ENCODE data around the gene SCFD1. TPM values are rescaled to one million over a fixed set of nuclear protein-coding genes. Genes with fewer than 3 reads are reported as not detected.

Gene SCFD1
- total and polyA plus RNA-seq, 10 of the 15 experiments (the other 5 are each of a cell fraction or from before 2014, with no cell fraction given), result 61.5 to 98.4 (median 82.5) TPM

DNA sequence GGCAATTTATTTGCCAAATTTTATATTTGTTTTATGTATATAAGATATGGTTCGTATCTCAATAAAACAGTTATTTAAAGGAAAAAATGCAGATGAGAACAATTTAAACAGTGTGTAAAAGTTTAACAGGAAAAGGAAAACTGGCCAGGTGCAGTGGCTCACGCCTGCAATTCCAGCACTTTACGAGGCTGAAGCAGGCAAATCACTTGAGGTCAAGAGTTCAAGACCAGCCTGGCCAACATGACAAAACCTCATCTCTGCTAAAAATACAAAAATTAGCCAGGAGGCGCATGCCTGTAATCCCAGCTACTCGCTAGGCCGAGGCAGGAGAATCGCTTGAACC is 40.9 kb upstream of the SCFD1 start:
- Histone ChIP-seq H2AFZ (ENCODE audit: control insufficient read depth, low read depth, low read length) (no peak overlapping the region), H3K9ac (ENCODE audit: control insufficient read depth, insufficient read depth, low read length) (no peak overlapping the region), H3K4me1 (ENCODE audit: control insufficient read depth, insufficient read depth, low read length) (no peaks in the 10 kb centered on the region), H3K36me3 (ENCODE audit: control insufficient read depth in 2 of 2, insufficient read depth in 2 of 2, low read length in 1 of 2) (peaks cover 3% of the 10 kb centered on the region in 2 experiments; a peak in 3 of 4 replicates), H3K9me3 (replicated peaks; ENCODE audit: control insufficient read depth, insufficient read depth, low read length) (peaks cover 16% of the 10 kb centered on the region; the same call in 2 of the 3 replicates), H3K4me2 (ENCODE audit: control insufficient read depth, insufficient read depth) (no peak overlapping the region), H4K20me1 (ENCODE audit: control insufficient read depth, insufficient read depth) (no peaks in the 10 kb centered on the region), H3K27me3 (replicated peaks in 1 of 2; ENCODE audit: control insufficient read depth in 2 of 2, insufficient read depth in 2 of 2, low read length in 1 of 2) (no peaks in the 10 kb centered on the region), H3K4me3 (no peak overlapping the region), H3K79me2 (ENCODE audit: control insufficient read depth, insufficient read depth, low read length) (peaks cover 57% of the 10 kb centered on the region), H3K27ac (ENCODE audit: control insufficient read depth, insufficient read depth) (no peak overlapping the region)
- WGBS (ENCODE audit: insufficient coverage, insufficient replicate concordance, low lambda C conversion rate, missing lambda C conversion rate), result 95% methylated on average over 7 of the region's 7 CpGs
- FAIRE-seq, result no peak
- no peak for ATAC-seq
- no TSS peak for BruUV-seq (replicated peaks)
- ChIA-PET RAD21 (ENCODE audit: unreplicated experiment) (no interaction called here), CTCF (no interaction called here), SMC1A (ENCODE audit: uncharacterized antibody, unreplicated experiment) (interaction anchor here (0.6 kb wide), 1 partner anchor 694 kb away, joined by 3 read pairs; no protein-coding TSS in a partner anchor), POLR2A (no interaction called here)
- no peak for TF ChIP-seq NR2F1 (conservative IDR thresholded peaks at IDR 0.05)
- TF ChIP-seq KAT2A (conservative IDR thresholded peaks at IDR 0.05; ENCODE audit: control insufficient read depth, low read depth, low read length), result no peak
- no peak for TF ChIP-seq RCOR1 (conservative IDR thresholded peaks at IDR 0.05; ENCODE audit: low read depth, low read length)
- TF ChIP-seq SMAD5 (IDR thresholded peaks at IDR 0.05; ENCODE audit: low read depth), result no peak
- TF ChIP-seq POLR2A (IDR thresholded peaks at IDR 0.05; ENCODE audit: low read depth, low read length), result no peak
- no peak for TF ChIP-seq CEBPZ (IDR thresholded peaks at IDR 0.05; ENCODE audit: low read depth, low read length)
- no peak for TF ChIP-seq SKIL (IDR thresholded peaks at IDR 0.05; ENCODE audit: low read depth, poor library complexity, severe bottlenecking)
- no peak for TF ChIP-seq STAT1 (conservative IDR thresholded peaks at IDR 0.05)
- no peak for TF ChIP-seq MYB (IDR thresholded peaks at IDR 0.05; ENCODE audit: borderline replicate concordance, low read depth, low read length)
- no peak for TF ChIP-seq RELA (IDR thresholded peaks at IDR 0.05; ENCODE audit: borderline replicate concordance, partially characterized antibody)
- no peak for TF ChIP-seq HDAC6 (IDR thresholded peaks at IDR 0.05; ENCODE audit: unreplicated experiment)
- TF ChIP-seq KLF5 (IDR thresholded peaks at IDR 0.05; ENCODE audit: partially characterized antibody), result no peak
- no peak for TF ChIP-seq TAF1 (IDR thresholded peaks at IDR 0.05; ENCODE audit: borderline replicate concordance, low read depth, low read length)
- intact Hi-C loops (cut with micrococcal nuclease; ENCODE audit: unreplicated experiment), result no loop called here
- no peak for DNase-seq (ENCODE audit: low read depth, low spot score)
- in situ Hi-C loops (cut with MboI), result no loop called here
